ENCODE results near the gene NFIA.

NFIA gene

DNA sequence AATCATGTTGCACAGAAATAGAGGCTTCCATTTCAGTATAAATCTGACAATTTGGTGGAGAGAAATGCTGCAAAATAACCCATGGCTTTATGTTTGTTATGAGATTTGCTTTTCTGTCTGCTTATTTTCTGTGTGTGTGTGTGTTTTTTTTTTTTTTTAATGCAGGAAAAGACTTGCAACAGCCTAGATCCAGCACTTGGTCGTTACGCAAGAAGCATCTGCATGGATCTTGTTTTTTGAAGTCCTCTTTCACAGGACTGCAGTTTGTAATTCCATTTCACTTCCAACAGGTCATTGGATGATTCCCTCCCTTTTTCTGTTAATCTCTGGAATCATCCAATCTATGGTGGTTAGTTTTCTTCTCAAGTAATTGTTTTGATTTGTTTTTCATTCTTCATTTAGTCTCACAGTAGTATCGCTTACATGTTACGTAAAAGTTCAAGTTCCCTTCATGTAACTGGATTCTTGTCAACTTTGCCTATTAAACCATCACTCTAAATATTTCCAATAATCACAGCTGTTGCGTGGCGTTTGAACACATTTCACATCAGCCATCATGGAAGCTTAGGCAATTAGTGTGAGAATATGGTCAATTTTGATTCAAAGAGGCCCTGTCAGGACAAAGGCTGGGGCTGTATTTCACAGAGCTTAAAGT is 312.9 kb downstream of the NFIA start:
- DNase-seq (ENCODE audit: low read depth in 2 of 2) = no peak

DNA sequence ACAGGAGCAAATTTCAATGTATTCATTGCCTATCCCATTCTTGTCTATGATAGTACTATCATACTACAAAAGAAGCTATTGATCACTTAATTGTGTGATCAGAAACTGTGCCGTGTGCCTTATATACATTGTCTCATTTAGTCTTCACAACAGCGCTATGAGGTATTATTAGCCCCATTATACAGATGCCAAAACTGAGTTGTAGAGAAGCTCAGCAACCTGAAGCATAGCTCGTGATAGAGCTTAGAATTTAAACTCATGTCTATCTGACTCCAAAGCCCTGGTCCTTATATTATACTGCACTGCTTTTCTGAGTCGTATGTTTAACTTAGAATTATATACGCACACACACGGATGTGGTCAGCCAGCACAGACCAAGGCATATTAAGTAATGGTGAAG is 315.1 kb downstream of the NFIA start:
- no peak for DNase-seq (ENCODE audit: low read depth in 2 of 2)

DNA sequence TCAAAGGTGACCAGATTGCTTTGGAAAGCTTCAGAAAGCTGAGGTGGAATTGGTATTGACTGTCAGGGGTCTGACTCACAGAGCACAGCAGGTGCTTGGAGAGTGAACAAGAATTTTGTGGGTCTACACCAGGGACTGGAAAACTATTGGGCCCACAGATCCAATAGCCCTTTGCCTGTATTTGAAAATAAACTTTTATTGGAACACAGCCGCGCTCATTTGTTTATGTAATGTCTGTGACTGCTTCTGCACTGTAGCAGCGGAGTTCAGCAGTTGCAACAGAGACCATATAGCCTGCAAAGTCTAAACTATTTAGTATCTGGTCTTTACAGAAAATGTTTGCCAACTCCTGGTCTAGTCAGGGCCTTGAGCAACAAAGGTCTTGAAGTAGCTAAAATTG is 315.6 kb downstream of the NFIA start:
- no peak for DNase-seq (ENCODE audit: low read depth in 2 of 2)

DNA sequence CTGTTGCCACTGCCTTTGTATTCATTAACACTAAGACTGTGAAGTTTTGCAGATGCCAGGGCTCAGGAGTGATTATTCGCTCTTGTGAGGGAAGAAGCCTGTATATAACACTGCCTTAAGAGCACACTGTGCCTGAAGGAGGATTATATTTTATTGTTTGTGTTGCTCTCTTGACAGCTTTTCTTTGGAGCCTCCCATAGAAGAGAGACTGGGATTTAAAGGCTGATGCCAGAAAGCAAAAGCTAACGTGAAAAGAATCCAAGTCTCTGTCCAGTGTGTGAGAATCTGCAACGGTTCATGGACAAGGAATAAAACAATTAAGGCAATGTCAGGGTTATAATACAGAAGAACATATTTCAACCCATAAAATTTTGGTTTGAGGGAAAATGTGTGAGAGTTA is 316.8 kb downstream of the NFIA start:
- DNase-seq (ENCODE audit: low read depth in 2 of 2) = no peak

DNA sequence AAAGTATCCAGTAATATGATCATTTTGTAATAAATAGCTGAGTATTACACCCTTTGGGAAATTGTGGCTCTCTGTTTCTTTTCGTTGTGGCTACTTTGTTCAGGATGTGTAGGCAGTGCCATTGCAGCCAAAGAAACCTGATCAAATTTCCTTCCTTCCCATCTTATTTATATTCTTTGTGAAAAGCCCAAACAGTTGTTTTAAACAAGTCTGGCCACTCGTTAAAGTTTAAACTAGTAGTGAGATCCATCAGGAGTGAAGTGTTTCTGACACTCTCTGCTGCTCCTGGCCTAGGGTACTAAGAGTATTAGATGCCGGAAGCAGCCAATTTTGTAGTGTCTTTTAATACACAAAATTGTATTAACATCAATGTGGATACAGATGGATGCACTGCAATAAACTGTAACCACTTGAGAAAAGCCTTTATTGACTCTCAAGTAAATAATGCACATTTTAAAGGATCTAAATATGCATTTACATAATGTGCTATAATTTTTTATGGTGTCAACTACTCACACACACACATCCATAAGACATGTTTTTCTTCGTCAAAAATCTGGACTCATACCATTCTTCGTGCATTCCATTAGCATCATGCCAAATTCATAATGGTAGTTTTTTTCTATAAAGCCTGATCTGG is 317.9 kb downstream of the NFIA start:
- no peak for DNase-seq (ENCODE audit: low read depth in 2 of 2)

DNA sequence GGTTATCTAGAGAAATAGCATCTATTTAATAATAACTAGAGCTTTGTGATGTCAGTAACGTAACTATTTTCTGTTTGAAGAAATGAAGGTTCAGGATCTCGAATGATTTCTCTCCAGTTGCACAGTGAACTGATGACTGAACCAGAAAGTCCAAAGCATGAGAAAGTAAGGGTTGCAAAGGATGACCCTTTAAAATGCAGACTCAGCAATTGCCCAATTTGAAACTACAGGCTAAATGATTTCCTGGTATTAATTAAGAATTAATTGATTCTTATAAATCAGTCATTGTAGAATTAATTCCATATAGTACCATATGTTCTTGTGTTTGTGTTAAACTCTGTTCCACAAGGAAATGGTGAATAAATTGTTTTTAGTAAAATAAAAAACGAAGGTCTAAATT is 318.6 kb downstream of the NFIA start:
- DNase-seq (ENCODE audit: low read depth in 2 of 2) = no peak

DNA sequence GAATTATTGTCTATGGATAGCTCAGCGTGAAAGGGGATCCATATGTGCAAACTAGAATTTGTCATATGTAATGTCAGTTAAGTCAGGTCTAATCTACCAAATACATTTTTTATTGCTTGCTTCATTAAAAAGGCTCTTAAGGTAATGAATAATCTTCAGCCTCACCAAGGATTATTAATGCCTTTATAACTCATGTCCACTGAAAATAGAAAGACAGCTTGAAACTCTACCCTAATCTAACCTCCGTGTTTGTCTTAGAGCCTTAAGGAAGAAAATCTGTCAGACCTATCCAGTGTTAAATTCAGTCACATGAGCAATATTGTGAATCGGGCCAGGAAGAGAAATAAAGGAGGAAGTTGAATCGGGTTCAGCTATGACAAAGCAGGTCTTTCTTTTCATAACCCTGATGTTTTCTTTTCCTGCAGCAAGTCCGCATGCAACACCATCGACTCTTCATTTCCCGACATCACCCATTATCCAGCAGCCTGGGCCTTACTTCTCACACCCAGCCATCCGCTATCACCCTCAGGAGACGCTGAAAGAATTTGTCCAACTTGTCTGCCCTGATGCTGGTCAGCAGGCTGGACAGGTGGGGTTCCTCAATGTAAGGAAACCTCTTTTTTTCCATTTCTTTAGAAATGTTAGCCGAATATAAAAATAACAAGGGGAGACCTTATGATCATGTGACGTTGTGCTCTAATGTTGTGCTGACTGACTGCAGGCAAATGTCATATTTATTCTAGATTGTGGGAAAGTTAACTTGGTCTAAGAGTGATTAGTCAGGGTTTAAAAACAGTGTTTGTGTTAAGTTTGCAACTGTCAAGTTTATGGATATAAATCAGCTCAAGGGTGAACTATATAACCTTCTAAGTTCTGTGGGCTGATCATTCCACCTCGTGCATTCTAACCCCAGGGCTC is 321.6 kb downstream of the NFIA start:
- DNase-seq (ENCODE audit: low read depth in 2 of 2) = no peak

DNA sequence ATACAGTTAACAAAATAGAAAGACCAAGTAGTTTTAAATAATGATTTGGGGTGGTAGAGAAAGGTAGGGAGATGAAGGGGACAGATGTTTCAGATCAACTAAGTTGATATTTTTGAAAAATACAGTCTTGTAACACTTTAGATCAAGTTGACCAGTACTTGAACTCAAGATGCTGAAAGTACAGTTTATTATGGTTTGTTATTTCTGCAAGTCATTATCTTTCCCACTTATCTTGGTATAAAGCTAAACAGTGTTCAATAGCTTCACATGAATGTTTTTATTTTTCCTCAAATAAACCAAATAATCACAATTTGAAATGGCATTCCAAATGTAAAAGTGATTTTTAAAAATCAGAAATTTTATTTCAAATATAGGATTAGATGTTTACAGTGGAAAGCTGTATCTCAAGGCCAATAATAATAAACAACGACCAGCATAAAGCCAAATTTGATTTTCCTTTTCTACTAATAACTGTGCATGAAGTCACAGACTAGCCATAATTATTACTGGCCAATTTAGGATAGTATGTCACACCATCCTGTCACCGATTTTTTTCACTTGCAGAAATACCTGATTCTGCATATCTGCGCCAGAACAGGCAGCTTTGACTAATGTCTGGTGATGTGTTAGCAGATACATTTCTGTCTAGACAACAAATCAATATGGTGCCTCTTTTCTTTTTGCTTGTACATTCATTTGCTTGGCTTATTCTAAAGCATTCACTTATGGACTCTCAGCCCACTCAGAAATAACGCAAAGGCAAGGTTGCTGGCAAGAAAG is 322.4 kb downstream of the NFIA start:
- no peak for DNase-seq (ENCODE audit: low read depth in 2 of 2)

DNA sequence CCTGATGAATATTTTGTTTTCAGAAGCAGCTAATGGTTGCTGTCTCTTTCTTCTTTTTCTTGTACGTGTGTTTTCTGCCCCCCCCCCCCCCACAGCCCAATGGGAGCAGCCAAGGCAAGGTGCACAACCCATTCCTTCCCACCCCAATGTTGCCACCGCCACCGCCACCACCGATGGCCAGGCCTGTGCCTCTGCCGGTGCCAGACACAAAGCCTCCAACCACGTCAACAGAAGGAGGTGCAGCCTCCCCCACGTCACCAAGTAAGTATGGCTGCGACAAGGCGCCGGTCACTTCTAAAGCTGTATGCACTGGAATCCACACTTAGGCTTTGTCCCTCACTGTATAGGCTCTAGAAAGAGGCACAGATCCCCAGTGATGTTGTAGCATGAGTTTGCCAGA is 324.1 kb downstream of the NFIA start:
- DNase-seq (ENCODE audit: low read depth in 2 of 2) = no peak

DNA sequence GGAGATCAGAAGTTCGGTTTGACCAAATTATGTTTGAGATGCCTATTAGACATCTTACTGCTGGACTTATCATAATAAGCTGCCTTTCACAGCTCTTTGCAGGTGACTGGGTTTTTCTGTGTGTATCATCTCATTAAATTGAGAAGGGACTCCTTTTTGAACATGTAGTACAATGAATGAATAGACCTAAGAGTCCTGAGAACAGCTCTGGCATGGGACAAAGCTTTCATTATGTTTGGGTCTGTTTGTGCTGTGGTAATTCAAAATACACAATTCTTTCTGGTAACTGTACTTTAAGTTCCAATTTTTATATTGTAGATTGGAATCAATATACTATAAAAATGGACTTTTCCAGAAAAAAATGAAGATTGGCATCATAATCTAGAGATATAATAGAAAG is 330.2 kb downstream of the NFIA start:
- no peak for DNase-seq (ENCODE audit: low read depth in 2 of 2)

DNA sequence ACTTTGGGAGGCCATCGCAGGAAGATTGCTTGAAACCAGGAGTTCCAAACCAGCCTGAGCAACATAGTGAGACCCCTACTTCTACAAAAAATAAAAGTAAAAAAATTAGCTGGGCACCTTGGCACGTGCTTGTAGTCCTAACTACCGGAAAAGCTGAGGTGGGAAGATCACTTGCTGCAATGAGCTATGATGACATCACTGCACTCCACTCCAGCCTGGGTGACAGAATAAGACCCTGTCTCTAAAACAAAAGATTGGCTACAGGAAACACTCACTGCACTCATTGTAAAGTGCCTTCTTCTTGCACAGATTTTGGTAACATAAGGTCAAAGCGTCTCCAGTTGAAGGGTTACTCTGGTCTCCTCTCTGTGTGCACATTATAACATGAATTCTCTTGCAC is 336.8 kb downstream of the NFIA start:
- no peak for DNase-seq (ENCODE audit: low read depth in 2 of 2)

DNA sequence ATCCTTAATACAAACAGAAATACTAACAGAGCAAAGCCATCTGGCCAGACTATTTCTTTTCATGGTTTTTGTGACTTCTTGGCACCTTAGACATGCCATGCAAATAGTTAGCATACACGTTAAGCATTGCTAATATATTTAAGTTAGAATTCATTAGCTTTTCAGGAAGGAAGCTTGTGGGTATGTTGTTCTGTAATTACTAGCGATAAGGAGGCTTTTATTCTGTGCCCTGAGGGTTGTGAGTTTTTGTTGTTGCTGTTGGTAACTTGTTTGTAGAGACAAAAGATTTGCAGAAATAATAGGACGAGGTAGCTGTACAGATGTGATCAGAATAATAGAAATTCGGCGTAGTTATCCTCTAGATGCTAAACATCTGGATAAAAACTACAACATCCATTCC is 337.3 kb downstream of the NFIA start:
- DNase-seq (ENCODE audit: low read depth in 2 of 2) = no peak

DNA sequence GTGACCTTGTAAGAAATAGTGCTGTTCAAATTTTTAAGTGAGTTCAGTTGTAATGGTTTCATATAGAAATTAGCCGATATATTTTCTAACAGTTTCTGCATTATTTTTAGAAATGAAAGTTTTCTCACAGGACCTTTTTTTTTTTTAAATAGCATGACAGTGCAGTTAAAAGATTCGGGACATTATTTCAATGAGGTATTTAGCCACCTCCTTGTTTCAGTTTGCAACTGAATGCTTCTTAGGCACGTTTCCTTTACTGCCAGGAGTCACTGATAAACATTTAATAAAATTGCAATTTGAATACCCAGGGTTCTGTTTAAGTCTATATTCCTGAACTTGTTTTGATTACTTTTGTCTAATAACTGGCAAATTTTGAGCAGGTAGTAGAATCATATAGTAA is 337.9 kb downstream of the NFIA start:
- no peak for DNase-seq (ENCODE audit: low read depth in 2 of 2)

DNA sequence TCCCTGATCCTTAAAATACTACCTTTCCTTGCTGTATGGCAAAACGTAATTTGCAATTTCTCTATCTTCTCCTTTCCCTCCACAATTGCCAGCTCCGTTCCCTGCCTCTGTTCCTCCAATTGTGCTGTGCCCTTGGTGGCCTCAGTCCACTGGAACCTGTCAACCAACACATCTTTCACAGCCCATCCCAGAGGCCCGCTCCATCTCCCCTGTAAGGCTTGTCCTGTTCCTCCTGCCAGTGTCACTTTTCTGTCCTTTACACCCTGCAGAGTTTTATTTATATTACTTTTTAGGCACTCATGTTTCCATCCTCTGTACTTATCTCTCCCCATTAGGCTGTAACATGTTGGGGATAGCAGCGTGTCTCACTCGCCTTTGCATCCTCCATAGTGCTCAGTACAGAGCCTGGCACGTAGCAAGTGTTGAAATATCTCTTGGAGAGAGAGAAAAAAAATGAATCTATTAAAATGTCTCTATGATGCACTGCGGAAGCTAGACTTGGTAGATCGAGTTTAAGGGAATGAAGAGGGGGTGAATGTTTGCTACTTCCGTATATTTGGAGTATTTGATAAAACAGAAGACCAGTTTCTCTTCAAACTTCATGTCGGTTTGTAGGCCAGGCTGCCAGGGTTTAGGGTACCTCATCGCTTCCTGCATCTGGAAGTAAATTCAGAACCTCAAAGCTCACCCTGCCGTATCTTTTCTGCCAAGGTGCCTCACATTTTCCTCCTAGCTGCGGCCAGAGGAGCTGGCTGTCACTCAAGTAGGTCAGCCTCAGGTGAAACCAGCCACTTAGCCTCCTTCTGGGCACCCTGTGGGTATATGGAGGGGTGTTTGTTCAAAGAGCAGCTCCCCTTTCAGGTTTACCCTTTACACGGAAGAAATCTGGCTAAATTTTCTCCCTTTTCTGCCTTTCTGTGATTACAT is 338.8 kb downstream of the NFIA start:
- DNase-seq (ENCODE audit: low read depth in 2 of 2) = no peak

DNA sequence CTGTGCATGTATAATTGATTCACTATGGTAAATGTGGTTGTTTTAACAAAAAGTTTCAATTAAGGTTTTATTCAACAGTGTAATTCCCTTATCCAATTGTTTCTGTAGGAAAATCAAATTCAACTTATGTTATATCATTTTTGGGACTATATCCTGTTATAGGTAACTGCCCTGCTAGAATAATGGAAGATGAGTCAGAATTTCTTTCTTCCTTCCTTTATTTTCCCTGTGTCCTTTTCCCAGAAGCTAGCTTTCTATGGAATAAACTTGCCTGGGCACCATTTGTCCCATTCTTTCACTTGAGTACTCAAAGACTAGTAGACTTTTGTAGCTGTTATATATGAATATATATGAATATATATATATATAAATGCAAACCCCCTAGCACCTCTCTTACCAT is 341.3 kb downstream of the NFIA start:
- no peak for DNase-seq (ENCODE audit: low read depth in 2 of 2)

DNA sequence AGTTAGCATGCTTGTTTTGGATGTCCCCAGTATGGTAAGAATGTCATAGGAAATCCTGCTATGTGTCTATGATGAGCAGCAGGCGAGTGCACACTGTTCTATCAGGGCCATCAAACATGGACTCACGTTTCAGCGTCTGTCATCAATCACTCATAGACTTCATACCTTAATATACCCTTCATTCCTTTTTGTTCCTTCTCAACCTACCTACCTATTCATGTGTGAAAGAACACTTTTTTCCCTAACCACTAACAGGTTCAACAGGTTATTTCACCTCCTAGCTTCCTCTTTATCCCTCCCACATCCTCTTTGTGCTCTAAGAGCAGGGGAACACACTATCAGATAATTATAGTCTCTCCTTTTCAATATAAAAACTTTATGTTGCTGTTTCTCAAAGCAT is 342.0 kb downstream of the NFIA start:
- no peak for DNase-seq (ENCODE audit: low read depth in 2 of 2)

DNA sequence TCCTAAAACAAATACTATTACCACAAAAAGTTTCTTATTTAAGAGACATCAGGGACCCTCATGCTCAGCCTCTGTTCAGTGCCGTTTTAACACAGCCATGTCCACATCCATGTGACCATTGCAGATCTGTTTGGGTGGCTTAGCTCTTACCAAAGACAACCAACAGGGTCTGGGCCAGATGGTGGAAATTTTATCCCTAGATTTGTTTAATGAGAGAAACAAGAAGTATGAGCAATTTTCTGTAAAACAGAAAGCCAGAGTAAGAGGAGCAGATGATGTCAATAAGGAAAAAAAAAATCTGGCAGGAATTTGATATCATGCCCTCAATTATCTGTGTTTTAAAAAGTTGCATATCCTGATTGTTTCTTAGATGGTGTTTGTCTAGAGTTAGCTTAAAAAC is 342.7 kb downstream of the NFIA start:
- DNase-seq (ENCODE audit: low read depth in 2 of 2) = no peak

DNA sequence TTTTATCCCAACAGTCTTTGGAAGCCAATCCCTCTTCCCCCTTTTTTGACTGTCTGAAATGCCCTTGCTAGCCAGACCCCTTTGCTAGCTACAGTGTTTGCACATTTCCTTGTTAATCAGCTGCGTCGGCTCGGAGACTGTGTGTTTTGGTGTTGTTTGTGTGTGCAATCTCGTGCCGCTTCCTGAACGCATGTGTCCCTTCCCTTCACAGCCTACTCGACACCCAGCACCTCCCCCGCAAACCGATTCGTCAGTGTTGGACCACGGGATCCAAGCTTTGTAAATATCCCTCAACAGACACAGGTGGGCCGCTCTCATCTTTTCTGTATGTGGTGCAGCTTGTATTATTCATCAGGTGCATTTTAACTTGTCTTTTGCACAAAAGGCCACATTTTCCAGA is 343.9 kb downstream of the NFIA start:
- no peak for DNase-seq (ENCODE audit: low read depth in 2 of 2)

DNA sequence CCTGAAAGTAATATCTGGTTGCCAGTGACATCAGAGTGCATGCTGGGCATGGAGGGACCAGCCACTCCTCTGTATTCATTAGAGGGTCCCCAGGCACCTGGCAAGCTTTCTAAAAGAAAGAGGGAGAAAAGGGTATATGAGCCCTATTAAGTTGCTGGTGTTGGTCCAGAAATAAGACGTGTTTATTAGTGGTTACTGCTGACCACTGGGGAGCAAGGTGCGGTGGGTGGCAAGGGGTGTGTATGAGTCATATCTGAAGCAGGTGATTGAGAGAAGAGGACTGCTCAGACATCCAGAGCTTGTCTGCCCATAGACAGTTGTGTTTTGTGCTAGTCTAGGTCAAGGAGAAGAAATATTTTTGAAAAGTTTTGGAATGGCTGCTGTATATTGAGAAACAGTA is 344.5 kb downstream of the NFIA start:
- no peak for DNase-seq (ENCODE audit: low read depth in 2 of 2)

DNA sequence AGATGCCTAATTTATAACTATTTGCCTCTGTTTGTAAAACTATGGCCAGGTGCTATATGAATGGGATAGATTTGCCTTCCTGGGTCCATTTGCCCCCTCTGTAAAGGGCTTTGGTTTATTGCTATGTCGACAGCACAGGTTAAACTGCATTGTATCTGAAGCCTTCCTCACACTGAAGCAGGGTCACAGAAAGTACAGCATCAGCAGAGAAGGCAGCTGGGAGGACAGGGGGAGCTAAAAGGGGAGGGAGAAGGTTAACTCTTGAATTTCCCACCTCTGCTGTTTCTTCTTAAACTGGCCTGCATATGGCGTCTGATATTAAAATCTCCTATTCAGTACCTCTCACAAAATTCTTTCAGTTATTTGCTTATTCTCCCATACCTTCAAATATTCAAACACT is 345.1 kb downstream of the NFIA start:
- no peak for DNase-seq (ENCODE audit: low read depth in 2 of 2)

DNA sequence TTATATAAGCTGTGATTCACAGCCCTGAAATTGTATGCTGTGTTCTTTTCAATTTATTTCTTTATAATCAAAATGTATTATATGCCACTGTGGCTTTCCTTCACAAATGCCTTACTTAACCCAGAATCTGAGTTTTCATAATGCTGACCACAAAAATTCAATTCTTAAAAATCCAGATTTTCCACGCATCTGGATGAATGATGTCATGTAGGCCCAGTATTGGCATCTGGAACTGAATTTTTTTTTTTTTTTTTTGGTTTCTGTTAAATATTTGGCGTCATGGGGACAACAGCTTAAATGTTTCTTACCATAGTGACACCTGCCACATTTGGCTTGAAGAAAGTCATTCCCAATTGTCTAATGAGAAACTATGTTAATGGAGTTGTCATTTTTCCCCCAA is 345.8 kb downstream of the NFIA start:
- DNase-seq (ENCODE audit: low read depth in 2 of 2) = no peak

Data from stimulated activated CD4-positive, alpha-beta T cell treated with anti-CD3 and anti-CD28 coated beads, Interleukin-1b, Interleukin-23, amount 100 ng/mL, for 4 hours (primary cell).